Skeletal muscle cell (primary cell): ENCODE data around the gene MAN1C1.
"Not testable (repeated sequence)": the region's sequence is repeated elsewhere in the genome, so short reads cannot be mapped to it uniquely, and the experiment has no call there.

Experiments
- DNase-seq: peaks from one replicate; pipeline ENCODE4 v3.0.0-alpha.2; 2010; ENCODE audit warnings: low read depth
- H3K4me3 ChIP-seq: 2 replicates; pipeline ENCODE4 v1.5.1; 2011; ENCODE audit warnings: low read depth, mild to moderate bottlenecking, control low read depth, low read length, moderate library complexity

Gene MAN1C1

DNA sequence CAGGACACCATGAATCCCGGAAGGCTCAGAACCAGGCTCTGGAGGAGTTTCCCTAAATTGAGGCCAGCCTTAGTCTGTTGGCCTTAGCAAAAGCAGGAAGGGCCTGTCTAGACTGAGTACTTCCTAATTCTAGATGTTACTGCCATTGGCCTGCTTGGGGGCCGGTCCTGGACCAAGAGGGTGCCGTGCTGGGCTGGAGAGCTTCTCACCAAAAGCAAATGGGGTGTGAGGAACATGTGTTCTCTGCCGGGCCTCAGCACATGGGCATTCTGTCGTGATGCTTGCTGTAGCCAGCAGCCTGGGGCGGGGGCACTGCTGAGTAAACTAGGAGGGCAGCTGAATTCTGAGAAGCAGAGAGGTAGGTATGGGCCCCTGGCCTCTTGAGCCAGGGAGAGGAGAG lies 35.7 kb upstream of the MAN1C1 start:
- no peak for DNase-seq
- no peak overlapping the region for H3K4me3 ChIP-seq

DNA sequence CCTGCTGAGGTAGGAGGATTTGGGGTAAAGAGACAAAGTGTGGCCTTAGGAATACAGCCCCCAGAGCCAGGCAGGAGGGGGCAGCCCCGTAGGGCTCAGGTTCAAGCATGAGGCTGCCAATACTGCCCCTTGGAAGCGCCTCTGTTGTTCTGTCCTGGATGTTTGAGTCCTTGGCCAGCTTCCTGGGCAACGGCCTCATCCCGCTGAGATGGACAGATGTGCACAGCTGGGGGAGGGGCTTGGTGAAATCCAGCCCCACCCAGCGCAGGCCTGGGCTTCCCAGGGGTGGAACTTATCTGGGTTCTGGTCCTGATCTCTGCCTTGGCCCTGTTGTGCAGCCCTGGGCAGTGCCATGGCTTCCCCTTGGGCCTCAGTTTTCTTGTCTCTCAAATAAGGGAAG lies 34.8 kb upstream of the MAN1C1 start:
- H3K4me3 ChIP-seq, result no peak overlapping the region
- DNase-seq, result no peak

DNA sequence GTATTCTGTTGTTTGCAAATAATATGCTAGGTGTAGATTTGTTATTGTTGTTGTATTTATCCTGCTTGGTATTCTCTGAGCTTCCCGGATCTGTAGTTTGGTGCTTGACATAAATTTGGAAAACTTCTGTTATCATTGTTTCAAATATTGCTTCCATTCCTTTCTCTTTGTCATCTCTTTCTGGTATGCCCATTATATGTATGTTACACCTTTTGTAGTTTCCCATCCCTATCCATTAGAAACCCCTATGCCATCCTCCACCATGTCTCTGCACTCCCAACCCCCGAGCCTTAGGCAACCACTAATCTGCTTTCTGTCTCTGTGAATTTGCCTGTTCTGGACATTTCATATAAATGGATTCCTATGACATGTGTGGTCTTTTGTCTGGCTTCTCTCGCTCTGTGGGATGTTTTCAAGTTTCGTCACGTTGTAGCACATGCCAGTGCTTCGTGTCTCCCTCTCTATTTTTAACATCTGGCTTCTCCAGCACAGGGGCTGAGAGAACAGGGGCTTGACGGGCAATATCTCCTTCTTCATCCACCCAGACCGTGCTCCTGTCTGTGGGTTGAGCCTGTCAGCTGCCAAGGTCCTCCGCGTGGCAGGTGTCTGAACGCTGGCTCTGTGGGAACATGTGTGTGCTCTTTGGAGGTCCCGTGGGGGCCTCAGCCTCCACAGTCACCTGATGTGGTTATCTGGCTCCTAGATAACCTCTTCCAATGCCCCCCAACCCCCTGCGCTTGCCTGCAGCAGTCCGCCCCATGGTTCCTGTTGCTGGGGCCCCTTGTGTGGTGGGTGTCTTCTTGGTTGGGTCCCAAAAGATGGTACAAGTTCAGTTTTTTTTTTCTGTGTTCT lies 32.8 kb upstream of the MAN1C1 start:
- no peak for DNase-seq
- no peak overlapping the region for H3K4me3 ChIP-seq

DNA sequence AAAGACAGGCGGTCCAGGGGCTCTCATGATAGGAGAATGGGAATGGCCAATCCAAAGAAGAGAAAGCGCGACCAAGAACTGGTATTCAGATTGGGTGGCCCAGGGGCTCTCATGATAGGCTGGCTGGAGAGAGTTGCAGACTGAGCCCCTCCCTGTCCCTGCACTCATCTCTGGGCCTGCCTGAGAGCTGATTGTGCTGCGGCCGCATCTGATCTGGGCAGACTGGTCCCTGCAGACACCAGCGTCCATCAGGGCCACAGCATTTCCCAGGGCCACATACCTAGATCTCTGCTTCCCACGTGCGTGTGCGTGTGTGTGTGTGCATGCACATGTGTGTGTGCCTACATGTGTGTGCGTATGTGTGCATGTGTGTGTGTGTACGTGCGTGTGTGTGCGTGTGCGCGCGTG lies 30.4 kb upstream of the MAN1C1 start:
- no peak for DNase-seq

DNA sequence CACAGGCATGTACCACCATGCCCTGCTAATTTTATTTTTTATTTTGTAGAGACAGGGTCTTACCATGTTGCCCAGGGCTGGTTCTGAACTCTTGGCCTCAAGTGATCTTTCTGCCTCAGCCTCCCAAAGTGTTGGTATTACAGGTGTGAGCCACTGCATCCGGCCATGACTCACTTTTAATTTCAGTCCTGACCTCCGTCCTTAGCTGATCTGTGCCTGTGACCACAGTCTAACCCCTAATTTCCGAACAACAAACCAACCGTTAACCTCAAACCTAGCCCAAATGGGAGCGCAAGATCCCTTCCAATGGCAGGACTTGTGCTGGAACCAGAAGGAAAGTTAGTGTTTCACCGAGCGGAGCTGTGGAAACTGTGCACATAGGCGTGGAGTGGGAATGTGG lies 29.3 kb upstream of the MAN1C1 start:
- DNase-seq, result no peak
- H3K4me3 ChIP-seq, result no peak overlapping the region

More for the DNA sequence above, 30.4 kb upstream of the MAN1C1 start:
- H3K4me3 ChIP-seq, result no peak overlapping the region

DNA sequence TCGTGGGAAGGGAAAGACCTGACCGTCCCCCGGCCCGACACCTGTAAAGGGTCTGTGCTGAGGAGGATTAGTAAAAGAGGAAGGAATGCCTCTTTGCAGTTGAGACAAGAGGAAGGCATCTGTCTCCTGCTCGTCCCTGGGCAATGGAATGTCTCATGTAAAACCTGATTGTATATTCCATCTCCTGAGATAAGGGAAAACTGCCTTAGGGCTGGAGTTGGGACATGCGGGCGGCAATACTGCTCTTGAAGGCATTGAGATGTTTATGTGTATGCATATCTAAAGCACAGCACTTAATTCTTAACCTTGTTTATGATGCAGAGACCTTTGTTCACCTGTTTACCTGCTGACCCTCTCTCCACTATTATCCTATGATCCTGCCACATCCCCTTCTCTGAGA lies 28.4 kb upstream of the MAN1C1 start:
- not testable (repeated sequence) for DNase-seq, H3K4me3 ChIP-seq

DNA sequence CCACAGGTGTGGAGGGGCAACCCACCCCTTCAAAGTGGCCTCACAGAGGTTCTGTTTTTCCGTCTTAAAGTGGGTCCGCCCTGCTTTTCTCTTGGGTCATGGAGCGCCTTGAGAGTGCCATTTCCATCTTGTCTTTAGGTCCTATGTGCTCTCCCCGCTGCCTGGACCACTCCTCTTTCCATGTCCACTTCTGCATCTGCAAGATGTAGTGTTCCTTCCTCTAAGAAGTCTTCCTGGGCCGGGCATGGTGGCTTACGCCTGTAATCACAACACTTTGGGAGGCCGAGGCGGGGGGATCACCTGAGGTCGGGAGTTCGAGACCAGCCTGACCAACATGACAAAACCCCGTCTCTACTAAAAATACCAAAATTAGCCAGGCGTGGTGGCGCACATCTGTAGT lies 27.8 kb upstream of the MAN1C1 start:
- H3K4me3 ChIP-seq, DNase-seq: not testable (repeated sequence)

DNA sequence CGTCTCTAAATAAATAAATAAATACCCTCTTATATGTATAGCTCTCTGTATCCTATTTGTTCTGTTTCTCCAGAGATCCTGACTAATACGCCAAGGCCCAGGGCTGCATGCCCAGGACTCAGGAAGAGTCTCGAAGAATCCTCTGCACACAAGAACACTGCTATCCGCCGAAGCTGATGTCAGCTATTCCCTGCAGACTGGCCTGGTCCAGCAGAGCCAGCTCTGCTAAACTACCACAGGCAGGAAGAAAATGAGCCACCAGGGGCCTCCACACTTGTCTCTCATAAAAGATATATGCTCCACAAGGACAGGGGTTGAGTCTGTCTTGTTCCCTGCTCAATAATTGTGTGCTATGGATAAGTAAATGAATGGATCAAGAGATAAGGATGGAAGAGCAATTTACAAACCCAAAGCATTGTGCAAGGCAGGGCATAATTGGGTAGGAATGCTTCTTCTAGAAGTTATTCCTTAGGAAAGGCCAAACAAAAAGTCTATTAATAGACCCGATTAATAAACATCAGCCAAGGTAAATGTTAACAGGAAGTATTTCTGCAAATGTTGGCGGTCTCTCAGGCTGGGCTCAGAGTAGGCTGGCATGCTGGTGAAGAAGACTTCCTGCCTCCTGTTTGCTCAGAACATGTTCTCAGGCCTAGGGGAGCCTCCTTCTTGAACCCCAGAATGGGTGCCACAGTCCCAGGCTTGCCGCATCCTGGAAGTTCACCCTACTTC lies 26.3 kb upstream of the MAN1C1 start:
- DNase-seq, result no peak
- no peak overlapping the region for H3K4me3 ChIP-seq

DNA sequence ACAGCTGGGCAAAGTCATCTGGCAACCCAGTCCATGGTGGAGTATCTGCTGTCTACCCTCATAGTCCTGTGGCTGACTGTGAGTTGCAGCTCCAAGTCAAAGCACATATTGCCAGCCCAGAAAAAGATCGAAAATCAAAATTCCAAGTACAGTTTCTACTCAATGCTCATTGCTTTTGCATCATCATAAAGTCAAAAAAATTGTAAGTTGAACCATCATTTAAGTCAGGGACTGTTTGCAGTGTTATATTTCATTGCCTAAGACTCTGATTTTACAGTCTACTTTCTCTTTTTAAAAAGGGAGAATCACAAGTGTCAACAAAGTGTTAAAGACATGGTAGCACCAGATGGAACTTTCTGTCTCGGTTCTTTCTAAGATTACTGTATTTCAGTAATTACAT lies 22.7 kb upstream of the MAN1C1 start:
- no peak for DNase-seq
- H3K4me3 ChIP-seq, result no peak overlapping the region

DNA sequence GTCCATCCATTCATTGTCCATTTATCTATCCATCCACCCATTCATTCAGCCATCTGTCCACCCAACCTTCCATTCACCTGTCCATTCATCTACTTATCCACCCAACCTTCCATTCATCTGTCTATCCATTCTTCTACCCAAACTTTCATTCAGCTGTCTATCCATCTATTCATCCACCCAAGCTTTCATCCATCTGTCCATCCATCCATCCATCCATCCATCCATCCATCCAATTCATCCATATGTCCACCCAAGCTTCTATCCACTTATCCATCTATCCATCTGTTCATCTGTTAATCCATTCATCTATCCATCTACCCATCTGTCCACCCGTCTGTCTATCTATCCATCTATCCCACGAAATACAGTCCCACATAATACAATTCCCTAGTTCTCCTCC lies 21.6 kb upstream of the MAN1C1 start:
- no peak overlapping the region for H3K4me3 ChIP-seq

DNA sequence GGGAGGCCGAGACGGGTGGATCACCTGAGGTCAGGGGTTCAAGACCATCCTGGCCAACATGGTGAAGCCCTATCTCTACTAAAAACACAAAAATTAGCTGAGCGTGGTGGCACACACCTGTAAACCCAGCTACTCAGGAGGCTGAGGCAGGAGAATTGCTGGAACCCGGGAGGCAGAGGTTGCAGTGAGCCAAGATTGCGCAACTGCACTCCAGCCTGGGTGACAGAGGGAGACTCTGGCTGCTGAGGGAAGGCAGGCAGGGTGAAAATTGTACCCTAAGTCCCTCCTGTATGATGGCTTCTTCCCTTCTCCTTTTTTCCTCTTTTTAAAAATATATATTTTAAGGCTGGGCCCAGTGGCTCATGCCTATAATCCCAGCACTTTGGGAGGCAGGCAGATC lies 19.9 kb upstream of the MAN1C1 start:
- H3K4me3 ChIP-seq, DNase-seq: not testable (repeated sequence)

More for the DNA sequence above, 21.6 kb upstream of the MAN1C1 start:
- DNase-seq, result no peak

DNA sequence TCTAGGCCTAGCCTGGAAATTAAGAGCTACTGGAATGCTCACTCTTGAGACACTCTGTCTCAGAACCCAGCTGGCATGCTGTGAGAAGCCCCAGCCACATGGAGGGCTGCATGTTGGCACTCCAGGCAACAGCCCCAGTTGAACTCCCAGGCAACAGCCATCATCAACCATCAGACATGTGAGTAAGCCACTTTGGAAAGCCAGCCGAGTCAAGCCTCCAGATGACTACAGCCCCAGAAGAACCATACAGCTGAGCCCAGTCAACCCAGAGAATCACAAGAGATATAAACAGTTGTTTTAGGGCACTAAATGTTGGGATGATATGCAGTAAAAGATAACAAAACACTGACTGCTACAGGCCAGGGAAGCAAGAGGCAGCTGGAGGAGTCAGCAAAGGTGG lies 17.7 kb upstream of the MAN1C1 start:
- DNase-seq, result no peak
- no peak overlapping the region for H3K4me3 ChIP-seq

DNA sequence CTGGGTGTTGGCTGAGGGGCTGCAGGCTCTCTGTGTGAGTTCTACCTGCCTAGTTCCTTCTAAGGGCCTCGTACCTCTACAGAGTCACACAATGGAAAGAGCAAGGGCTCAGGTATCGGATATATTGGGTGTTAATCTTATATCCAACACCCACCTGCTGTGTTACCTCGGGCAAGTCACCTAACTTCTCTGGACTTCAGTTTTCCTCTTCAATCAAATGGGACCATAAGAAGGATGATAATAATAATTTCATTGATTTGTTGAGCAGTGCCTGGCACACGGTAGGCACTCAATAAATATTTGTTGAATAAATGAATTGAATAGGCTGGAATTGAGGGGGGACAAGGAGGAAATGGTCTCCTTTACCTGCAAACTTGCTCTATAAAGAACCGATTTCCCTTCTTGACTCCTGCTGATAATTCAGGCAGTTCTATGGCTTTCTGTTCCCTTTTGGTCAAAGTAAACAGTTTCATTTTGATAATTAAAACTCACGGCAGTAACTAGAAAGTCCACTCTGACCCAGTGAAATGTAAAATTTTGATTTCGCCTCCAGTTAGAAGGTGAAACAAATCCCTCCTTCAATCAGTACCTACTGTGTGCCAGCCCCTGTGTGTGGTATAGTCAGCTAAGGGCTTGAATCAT lies 16.5 kb upstream of the MAN1C1 start:
- DNase-seq, result no peak
- H3K4me3 ChIP-seq, result no peak overlapping the region

DNA sequence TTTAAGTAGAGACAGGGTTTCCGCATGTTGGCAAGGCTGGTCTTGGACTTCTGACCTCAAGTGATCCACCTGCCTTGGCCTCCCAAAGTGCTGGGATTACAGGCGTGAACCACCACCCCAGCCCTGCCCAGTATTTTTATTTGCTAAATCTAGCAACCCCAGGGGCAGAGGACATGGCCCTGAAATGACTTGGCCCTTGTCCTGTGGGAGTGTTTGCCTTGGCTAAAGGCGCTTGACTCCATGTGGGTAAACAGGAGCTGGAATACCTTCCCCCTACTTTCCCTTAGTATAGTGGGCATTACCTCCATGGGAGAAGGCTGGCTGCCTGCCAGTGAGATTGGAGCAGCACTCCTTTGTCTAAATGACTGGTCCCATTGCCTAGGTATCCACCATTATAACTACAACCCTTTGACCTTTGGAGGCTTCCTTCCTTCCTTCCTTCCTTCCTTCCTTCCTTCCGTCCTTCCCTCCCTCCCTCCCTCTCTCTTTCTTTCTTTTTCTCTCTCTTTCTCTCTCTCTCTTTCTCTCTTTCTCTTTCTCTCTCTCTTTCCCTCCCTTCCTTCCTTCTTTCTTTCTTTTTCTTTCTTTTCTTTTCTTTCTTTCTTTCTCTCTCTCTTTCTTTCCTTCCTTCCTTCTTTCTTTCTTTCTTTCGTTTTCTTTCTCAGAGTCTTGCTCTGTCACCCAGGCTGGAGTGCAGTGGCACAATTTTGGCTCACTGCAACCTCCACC lies 15.5 kb upstream of the MAN1C1 start:
- DNase-seq, H3K4me3 ChIP-seq: not testable (repeated sequence)

DNA sequence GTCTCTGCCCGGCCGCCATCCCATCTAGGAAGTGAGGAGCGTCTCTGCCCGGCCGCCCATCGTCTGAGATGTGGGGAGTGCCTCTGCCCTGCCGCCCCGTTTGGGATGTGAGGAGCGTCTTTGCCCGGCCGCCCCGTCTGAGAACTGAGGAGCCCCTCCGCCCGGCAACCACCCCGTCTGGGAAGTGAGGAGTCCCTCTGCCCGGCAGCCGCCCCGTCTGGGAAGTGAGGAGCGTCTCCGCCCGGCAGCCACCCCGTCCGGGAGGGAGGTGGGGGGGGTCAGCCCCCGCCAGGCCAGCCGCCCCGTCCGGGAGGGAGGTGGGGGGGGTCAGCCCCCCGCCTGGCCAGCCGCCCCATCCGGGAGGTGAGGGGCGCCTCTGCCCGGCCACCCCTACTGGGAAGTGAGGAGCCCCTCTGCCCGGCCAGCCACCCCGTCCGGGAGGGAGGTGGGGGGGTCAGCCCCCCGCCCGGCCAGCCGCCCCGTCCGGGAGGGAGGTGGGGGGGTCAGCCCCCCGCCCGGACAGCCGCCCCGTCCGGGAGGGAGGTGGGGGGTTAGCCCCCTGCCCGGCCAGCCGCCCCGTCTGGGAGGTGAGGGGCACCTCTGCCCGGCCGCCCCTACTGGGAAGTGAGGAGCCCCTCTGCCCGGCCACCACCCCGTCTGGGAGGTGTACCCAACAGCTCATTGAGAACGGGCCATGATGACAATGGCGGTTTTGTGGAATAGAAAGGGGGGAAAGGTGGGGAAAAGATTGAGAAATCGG lies 12.6 kb upstream of the MAN1C1 start:
- not testable (repeated sequence) for H3K4me3 ChIP-seq, DNase-seq

DNA sequence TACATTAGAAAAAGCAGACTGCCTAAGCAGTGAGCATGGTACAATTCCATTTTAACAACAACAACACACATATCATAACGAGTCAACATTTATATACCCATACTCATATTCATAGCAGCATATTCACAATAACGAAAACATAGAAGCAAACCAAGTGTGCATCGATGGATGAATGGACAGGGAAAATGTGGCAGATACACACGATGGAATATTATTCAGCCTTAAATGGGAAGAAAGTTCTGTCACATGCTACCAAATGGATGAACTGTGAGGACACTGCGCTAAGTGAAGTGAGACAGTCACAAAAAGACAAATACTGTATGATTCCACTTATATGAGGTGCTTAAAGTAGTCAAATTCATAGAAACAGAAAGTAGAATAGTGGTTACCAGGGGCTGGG lies 9.5 kb upstream of the MAN1C1 start:
- DNase-seq, result no peak
- no peak overlapping the region for H3K4me3 ChIP-seq

DNA sequence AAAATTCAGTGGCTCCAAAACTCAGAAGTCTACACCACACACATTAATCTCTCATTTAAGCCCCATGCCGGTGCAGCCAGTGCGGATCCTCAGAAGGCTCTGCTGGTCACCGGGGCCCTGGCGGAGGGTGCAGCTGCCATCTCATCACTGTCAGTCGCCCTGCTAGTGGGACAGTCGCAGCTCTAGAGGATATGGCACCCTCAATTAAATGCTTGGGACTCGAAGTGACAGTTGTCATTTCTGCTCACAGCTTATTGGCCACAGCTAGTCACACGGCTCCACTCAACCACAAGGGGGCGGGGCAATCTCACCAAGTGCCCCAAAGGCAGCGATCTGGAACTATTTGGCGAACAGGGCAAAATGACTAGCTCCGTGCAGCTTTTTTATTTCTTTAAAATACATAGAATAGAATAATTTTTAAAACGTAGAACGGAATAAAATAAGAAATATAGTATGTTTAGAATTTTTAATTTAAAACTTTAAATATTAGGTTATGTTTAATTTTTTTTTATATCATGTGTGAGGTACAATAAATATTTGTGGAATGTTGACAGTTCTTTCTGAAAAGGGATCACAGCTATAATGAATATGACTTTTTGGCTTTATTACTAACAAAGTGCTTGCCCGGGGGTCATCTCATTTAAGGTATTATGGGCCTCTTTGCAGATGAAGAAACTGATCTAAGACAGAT lies 8.0 kb upstream of the MAN1C1 start:
- no peak overlapping the region for H3K4me3 ChIP-seq
- no peak for DNase-seq

DNA sequence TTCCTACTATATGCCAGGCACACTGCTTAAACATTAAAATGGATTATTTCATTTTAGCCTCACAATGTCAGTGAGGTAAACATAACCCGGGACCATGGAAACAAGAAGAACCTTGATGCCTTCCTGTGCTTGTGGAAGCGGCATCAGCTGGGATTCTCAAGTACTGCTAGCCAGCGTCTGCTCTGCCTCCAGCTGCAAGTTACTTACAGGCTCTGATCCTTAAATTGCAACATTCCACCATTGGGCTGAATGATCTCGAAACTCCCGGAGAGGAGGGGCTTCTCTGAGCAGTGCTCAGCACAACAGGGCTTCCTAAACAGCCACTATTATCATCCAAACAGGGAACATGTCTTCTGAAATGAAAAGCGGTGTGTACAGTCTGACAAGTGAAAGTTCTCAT lies 6.7 kb upstream of the MAN1C1 start:
- no peak for DNase-seq
- H3K4me3 ChIP-seq, result no peak overlapping the region
